Measurements from ENCODE around the gene CENPV.

Gene CENPV

DNA sequence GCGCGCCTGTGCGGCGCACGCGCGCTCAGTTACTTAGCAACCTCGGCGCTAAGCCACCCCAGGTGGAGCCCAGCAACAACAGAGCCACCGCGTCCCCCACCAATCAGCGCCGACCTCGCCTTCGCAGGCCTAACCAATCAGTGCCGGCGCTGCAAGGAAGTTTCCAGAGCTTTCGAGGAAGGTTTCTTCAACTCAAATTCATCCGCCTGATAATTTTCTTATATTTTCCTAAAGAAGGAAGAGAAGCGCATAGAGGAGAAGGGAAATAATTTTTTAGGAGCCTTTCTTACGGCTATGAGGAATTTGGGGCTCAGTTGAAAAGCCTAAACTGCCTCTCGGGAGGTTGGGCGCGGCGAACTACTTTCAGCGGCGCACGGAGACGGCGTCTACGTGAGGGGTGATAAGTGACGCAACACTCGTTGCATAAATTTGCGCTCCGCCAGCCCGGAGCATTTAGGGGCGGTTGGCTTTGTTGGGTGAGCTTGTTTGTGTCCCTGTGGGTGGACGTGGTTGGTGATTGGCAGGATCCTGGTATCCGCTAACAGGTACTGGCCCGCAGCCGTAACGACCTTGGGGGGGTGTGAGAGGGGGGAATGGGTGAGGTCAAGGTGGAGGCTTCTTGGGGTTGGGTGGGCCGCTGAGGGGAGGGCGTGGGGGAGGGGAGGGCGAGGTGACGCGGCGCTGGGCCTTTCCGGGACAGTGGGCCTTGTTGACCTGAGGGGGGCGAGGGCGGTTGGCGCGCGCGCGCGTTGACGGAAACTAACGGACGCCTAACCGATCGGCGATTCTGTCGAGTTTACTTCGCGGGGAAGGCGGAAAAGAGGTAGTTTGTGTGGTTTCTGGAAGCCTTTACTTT, 27.6 kb upstream of the CENPV start, which contains the start of gene UBB:
TSS of gene UBB (plus strand) at position 452 of the 856 bp plus-strand sequence. CDS start 817 bp downstream, outside the sequence.
- H3K36me3 ChIP-seq (ENCODE audit: control insufficient read depth, low read depth, low read length), result peaks cover 20% of the 10 kb centered on the region
- H3K9me3 ChIP-seq (ENCODE audit: control insufficient read depth, low read depth, low read length), result no peaks in the 10 kb centered on the region
- peak within 1 kb of the TSS; percentile 100 for H3K4me3 ChIP-seq (ENCODE audit: low read length)
- H3K27ac ChIP-seq (ENCODE audit: low read length), result peak within 1 kb of the TSS; percentile 93
- H3K27me3 ChIP-seq (ENCODE audit: control insufficient read depth, insufficient read depth, low read length), result no peaks in the 10 kb centered on the region
- peak within 1 kb of the TSS; percentile 97 for H3K9ac ChIP-seq (ENCODE audit: low read length)
- H3K4me1 ChIP-seq (ENCODE audit: control insufficient read depth, low read depth, low read length), result no peaks in the 10 kb centered on the region

- no peaks in the 10 kb centered on the region for H3K9me3 ChIP-seq (ENCODE audit: control insufficient read depth, low read depth, low read length)
- no peak overlapping the region for H3K4me3 ChIP-seq (ENCODE audit: low read length)
- H3K9ac ChIP-seq (ENCODE audit: low read length), result no peak overlapping the region
- H3K27me3 ChIP-seq (ENCODE audit: control insufficient read depth, insufficient read depth, low read length), result no peaks in the 10 kb centered on the region
- no peak overlapping the region for H3K27ac ChIP-seq (ENCODE audit: low read length)
- peaks cover 20% of the 10 kb centered on the region for H3K36me3 ChIP-seq (ENCODE audit: control insufficient read depth, low read depth, low read length)
- H3K4me1 ChIP-seq (ENCODE audit: control insufficient read depth, low read depth, low read length), result no peaks in the 10 kb centered on the region
These were observed 26.4 kb upstream of the CENPV start for GRCh38 chr17:16379654-16380053.

GRCh38 chr17:16378636-16379282, 25.5 kb upstream of the CENPV start:
- H3K27ac ChIP-seq (ENCODE audit: low read length), result no peak overlapping the region
- H3K9ac ChIP-seq (ENCODE audit: low read length), result no peak overlapping the region
- no peaks in the 10 kb centered on the region for H3K27me3 ChIP-seq (ENCODE audit: control insufficient read depth, insufficient read depth, low read length)
- H3K4me3 ChIP-seq (ENCODE audit: low read length), result no peak overlapping the region
- no peaks in the 10 kb centered on the region for H3K9me3 ChIP-seq (ENCODE audit: control insufficient read depth, low read depth, low read length)
- H3K36me3 ChIP-seq (ENCODE audit: control insufficient read depth, low read depth, low read length), result peaks cover 20% of the 10 kb centered on the region
- no peaks in the 10 kb centered on the region for H3K4me1 ChIP-seq (ENCODE audit: control insufficient read depth, low read depth, low read length)

- no peaks in the 10 kb centered on the region for H3K9me3 ChIP-seq (ENCODE audit: control insufficient read depth, low read depth, low read length)
- no peaks in the 10 kb centered on the region for H3K27me3 ChIP-seq (ENCODE audit: control insufficient read depth, insufficient read depth, low read length)
- no peak overlapping the region for H3K27ac ChIP-seq (ENCODE audit: low read length)
- H3K4me1 ChIP-seq (ENCODE audit: control insufficient read depth, low read depth, low read length), result no peaks in the 10 kb centered on the region
- H3K9ac ChIP-seq (ENCODE audit: low read length), result no peak overlapping the region
- peaks cover 12% of the 10 kb centered on the region for H3K36me3 ChIP-seq (ENCODE audit: control insufficient read depth, low read depth, low read length)
- no peak overlapping the region for H3K4me3 ChIP-seq (ENCODE audit: low read length)
These were observed 24.7 kb upstream of the CENPV start for GRCh38 chr17:16377941-16378341.

- no peaks in the 10 kb centered on the region for H3K9me3 ChIP-seq (ENCODE audit: control insufficient read depth, low read depth, low read length)
- no peaks in the 10 kb centered on the region for H3K36me3 ChIP-seq (ENCODE audit: control insufficient read depth, low read depth, low read length)
- no peak overlapping the region for H3K9ac ChIP-seq (ENCODE audit: low read length)
- no peaks in the 10 kb centered on the region for H3K4me1 ChIP-seq (ENCODE audit: control insufficient read depth, low read depth, low read length)
- no peak overlapping the region for H3K27ac ChIP-seq (ENCODE audit: low read length)
- H3K27me3 ChIP-seq (ENCODE audit: control insufficient read depth, insufficient read depth, low read length), result no peaks in the 10 kb centered on the region
- no peak overlapping the region for H3K4me3 ChIP-seq (ENCODE audit: low read length)
These were observed 21.1 kb upstream of the CENPV start for GRCh38 chr17:16374146-16374938.

DNA sequence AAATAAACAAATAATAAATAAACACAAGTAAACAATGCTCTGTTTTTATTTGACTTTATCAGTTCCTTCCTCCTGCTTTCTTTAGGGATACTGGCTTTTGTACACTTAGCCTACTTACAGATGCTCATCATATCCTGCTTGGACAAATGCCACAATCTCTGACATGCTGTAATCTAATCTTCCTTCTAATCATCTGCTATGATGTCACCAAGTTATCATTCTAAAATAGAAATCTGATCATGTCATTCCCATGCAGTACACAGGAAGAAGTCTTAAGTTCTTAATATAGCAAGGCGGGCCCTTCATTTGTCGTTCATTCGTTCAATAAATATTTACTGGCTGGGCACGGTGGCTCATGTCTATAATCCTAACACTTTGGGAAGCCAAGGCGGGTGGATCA, 18.5 kb upstream of the CENPV start:
- Histone ChIP-seq H3K27ac (ENCODE audit: low read length) (no peak overlapping the region), H3K27me3 (ENCODE audit: control insufficient read depth, insufficient read depth, low read length) (no peaks in the 10 kb centered on the region), H3K9ac (ENCODE audit: low read length) (no peak overlapping the region)

GRCh38 chr17:16364625-16365024, 11.4 kb upstream of the CENPV start:
- Histone ChIP-seq H3K4me1 (ENCODE audit: control insufficient read depth, low read depth, low read length) (no peaks in the 10 kb centered on the region), H3K9me3 (ENCODE audit: control insufficient read depth, low read depth, low read length) (no peaks in the 10 kb centered on the region), H3K9ac (ENCODE audit: low read length) (no peak overlapping the region), H3K27me3 (ENCODE audit: control insufficient read depth, insufficient read depth, low read length) (no peaks in the 10 kb centered on the region), H3K36me3 (ENCODE audit: control insufficient read depth, low read depth, low read length) (no peaks in the 10 kb centered on the region), H3K27ac (ENCODE audit: low read length) (no peak overlapping the region), H3K4me3 (ENCODE audit: low read length) (no peak overlapping the region)

More for the DNA sequence above, 18.5 kb upstream of the CENPV start:
- Histone ChIP-seq H3K4me1 (ENCODE audit: control insufficient read depth, low read depth, low read length) (no peaks in the 10 kb centered on the region), H3K9me3 (ENCODE audit: control insufficient read depth, low read depth, low read length) (no peaks in the 10 kb centered on the region), H3K36me3 (ENCODE audit: control insufficient read depth, low read depth, low read length) (no peaks in the 10 kb centered on the region), H3K4me3 (ENCODE audit: low read length) (no peak overlapping the region)

DNA sequence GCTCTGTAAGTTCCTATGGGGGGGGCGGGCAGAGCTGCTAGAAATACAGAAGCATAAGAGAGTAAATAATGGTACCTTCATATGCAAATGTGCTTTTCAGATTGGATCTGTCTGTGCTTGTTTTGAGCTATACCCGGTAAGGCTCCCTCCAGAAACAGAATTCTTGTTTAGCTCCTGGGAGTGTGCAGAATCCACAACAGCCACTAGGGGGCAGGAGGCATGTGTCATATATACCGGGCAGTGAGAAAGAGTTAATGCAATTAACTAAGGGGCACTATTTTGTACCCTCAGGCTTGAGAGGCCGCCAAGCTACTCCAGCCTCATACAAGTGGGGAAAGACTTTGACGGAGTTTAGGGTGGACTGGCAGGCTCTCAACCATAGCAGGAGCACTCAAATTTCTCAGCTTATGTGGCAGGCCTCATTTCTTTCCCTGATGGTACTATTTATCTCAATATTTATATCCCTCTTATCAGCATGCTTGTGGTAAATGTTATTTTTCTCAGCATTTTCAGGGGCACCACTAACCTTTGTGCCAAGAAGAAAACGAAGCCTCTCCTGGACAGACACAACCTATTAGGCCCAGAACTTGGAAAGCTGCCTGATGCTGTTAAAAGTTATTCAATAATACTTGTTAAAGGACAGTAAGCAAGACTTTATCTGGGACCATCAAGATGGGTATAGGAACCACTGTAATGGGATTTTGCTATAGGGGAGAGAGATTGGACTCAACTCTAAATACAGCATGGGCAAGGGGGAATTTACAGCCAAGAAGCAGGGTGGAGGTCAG, 10.7 kb upstream of the CENPV start:
- Histone ChIP-seq H3K9me3 (ENCODE audit: control insufficient read depth, low read depth, low read length) (no peaks in the 10 kb centered on the region), H3K9ac (ENCODE audit: low read length) (no peak overlapping the region), H3K36me3 (ENCODE audit: control insufficient read depth, low read depth, low read length) (no peaks in the 10 kb centered on the region), H3K27me3 (ENCODE audit: control insufficient read depth, insufficient read depth, low read length) (no peaks in the 10 kb centered on the region), H3K27ac (ENCODE audit: low read length) (no peak overlapping the region), H3K4me1 (ENCODE audit: control insufficient read depth, low read depth, low read length) (no peaks in the 10 kb centered on the region), H3K4me3 (ENCODE audit: low read length) (no peak overlapping the region)

DNA sequence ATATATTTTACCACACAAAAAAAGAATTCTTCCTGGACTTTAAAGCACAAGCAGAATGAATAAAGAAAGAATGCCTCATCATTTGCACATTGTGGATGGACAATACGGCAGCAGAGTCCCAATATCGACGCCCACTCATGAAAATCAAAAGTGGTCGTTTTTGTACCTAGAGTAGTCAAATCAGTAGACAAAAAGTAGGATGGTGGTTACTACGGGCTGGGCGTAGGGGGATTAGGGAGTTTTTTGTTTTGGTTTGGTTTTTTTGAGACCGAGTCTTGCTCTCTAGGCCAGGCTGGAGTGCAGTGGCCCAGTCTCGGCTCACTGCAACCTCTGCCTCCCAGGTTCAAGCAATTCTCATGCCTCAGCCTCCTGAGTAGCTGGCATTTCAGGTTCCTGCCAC, 8.6 kb upstream of the CENPV start:
- H3K27ac ChIP-seq (ENCODE audit: low read length), result no peak overlapping the region
- no peaks in the 10 kb centered on the region for H3K27me3 ChIP-seq (ENCODE audit: control insufficient read depth, insufficient read depth, low read length)
- H3K9ac ChIP-seq (ENCODE audit: low read length), result no peak overlapping the region
- H3K36me3 ChIP-seq (ENCODE audit: control insufficient read depth, low read depth, low read length), result no peaks in the 10 kb centered on the region
- H3K4me3 ChIP-seq (ENCODE audit: low read length), result no peak overlapping the region
- H3K4me1 ChIP-seq (ENCODE audit: control insufficient read depth, low read depth, low read length), result no peaks in the 10 kb centered on the region
- no peaks in the 10 kb centered on the region for H3K9me3 ChIP-seq (ENCODE audit: control insufficient read depth, low read depth, low read length)

GRCh38 chr17:16358394-16358793, 5.1 kb upstream of the CENPV start:
- Histone ChIP-seq H3K9me3 (ENCODE audit: control insufficient read depth, low read depth, low read length) (no peaks in the 10 kb centered on the region), H3K4me1 (ENCODE audit: control insufficient read depth, low read depth, low read length) (no peaks in the 10 kb centered on the region), H3K9ac (ENCODE audit: low read length) (no peak overlapping the region), H3K27ac (ENCODE audit: low read length) (no peak overlapping the region), H3K4me3 (ENCODE audit: low read length) (no peak overlapping the region), H3K27me3 (ENCODE audit: control insufficient read depth, insufficient read depth, low read length) (no peaks in the 10 kb centered on the region), H3K36me3 (ENCODE audit: control insufficient read depth, low read depth, low read length) (no peaks in the 10 kb centered on the region)

DNA sequence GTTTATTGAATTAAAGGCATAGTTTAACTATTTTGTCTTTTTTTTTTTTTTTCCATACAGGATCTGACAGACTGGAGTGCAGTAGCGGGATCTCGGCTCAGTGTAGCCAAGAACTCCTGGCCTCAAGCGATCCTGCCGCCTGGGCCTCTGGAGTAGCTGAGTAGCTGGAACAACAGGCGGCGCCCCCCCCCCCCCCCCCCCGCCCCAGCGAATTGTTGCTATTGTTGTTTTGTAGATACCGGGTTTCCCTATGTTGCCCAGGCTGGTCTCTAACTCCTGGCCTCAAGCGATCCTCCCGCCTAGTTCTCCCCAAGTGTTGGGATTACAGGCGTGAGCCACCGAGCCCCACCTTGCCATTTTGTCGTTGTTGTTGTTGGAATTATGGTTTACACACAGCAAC, 1.3 kb upstream of the CENPV start:
- H3K9ac ChIP-seq (ENCODE audit: low read length), result no peak overlapping the region
- H3K4me3 ChIP-seq (ENCODE audit: low read length), result no peak overlapping the region
- H3K27ac ChIP-seq (ENCODE audit: low read length), result no peak overlapping the region
- H3K36me3 ChIP-seq (ENCODE audit: control insufficient read depth, low read depth, low read length), result peaks cover 4% of the 10 kb centered on the region
- peaks cover 3% of the 10 kb centered on the region for H3K4me1 ChIP-seq (ENCODE audit: control insufficient read depth, low read depth, low read length)
- H3K27me3 ChIP-seq (ENCODE audit: control insufficient read depth, insufficient read depth, low read length), result no peaks in the 10 kb centered on the region
- H3K9me3 ChIP-seq (ENCODE audit: control insufficient read depth, low read depth, low read length), result no peaks in the 10 kb centered on the region
